ENCODE data around the gene EEIG1. TPM values are rescaled to one million over a fixed set of nuclear protein-coding genes. Genes with fewer than 3 reads are reported as not detected.

EEIG1 gene
- total RNA-seq, 2 donors from 2014 or later = 72.2 to 95.9 TPM

DNA sequence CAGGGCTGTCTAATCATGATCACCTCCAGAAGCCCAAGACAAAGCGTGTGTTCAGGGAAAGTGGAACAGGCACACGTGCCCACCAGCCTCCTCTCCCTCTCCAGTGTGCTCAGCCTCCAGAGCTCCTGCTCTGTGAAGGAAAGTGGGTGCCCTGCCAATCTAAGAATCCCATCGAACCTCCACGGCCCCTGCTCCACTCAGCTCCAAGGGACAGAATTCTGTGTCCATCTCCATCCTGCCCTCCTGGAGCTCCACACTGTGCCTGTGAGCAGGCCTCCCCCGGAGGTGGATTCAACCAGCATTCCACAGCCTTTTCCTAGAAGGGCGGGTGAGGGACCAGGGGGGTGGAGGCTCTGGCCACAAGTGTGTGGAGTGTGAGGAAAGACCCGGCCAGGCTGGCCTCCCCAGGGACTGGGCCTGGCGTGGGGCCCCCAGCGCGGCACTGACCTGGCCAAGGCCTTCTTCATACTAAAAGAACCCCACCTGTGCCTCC, 6.0 kb downstream of the EEIG1 start:
- no peaks in the 10 kb centered on the region for H3K36me3 ChIP-seq
- H3K9ac ChIP-seq (ENCODE audit: low read depth in 2 of 2, low read length in 2 of 2) = peak overlapping the region; percentile 47 to 93

DNA sequence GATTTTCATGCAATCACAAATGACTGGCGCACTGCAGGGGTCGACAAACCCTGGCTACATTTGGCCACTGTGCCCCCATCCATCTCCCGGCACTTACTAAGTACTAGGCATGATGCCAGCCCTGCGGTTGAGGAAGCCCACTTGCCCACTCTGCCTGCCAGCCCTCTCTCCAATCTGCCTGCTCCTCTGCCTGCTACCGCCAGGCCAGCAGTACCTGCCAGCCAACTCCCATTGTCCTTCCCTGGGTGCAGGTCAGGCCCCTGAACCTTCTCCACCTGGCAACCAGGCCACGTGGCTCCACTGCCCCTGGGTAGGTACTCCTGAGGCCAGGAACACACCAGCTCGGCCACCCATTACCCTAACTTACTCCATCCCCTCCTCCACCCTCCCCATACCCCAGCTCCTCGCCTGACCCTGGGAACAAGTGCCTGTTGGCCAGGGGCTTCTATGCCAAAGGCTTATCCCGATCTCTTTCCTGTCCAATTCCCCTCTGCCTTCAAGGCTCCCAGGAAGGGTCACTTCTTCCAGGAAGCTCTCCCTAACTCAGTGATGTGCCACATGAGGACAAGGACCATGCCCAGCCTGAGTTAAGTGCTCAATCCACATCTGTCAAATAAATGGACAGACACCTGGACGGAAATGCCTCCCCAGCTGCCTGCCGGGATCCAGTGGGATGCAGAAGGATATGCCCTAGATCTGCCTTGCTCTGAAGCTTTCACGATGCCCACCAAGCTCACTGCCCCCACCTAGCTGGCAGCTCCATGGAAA, 6.6 kb downstream of the EEIG1 start:
- Histone ChIP-seq H3K27me3 (no peaks in the 10 kb centered on the region), H3K27ac (peak overlapping the region; percentile 96), H3K9ac (ENCODE audit: low read depth in 2 of 2, low read length in 2 of 2) (peak overlapping the region in 1 of 2 donors; percentile 65), H3K4me1 (peaks cover 58% of the 10 kb centered on the region), H3K36me3 (no peaks in the 10 kb centered on the region), H3K9me3 (no peaks in the 10 kb centered on the region), H3K4me3 (no peak overlapping the region)
- DNase-seq = peak; percentile 24
- TF ChIP-seq, protein P1, sequence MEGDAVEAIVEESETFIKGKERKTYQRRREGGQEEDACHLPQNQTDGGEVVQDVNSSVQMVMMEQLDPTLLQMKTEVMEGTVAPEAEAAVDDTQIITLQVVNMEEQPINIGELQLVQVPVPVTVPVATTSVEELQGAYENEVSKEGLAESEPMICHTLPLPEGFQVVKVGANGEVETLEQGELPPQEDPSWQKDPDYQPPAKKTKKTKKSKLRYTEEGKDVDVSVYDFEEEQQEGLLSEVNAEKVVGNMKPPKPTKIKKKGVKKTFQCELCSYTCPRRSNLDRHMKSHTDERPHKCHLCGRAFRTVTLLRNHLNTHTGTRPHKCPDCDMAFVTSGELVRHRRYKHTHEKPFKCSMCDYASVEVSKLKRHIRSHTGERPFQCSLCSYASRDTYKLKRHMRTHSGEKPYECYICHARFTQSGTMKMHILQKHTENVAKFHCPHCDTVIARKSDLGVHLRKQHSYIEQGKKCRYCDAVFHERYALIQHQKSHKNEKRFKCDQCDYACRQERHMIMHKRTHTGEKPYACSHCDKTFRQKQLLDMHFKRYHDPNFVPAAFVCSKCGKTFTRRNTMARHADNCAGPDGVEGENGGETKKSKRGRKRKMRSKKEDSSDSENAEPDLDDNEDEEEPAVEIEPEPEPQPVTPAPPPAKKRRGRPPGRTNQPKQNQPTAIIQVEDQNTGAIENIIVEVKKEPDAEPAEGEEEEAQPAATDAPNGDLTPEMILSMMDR (IDR thresholded peaks at IDR 0.05) = no peak
- intact Hi-C loops (cut with DNase I) = no loop called here

More for the DNA sequence above, 6.0 kb downstream of the EEIG1 start:
- intact Hi-C loops (cut with DNase I) = no loop called here
- Histone ChIP-seq H3K27me3 (no peaks in the 10 kb centered on the region), H3K9me3 (no peaks in the 10 kb centered on the region), H3K4me1 (peaks cover 52% of the 10 kb centered on the region), H3K4me3 (no peak overlapping the region), H3K27ac (peak overlapping the region; percentile 96)
- peak; percentile 29 for DNase-seq
- TF ChIP-seq, protein P1 (IDR thresholded peaks at IDR 0.05) = no peak

DNA sequence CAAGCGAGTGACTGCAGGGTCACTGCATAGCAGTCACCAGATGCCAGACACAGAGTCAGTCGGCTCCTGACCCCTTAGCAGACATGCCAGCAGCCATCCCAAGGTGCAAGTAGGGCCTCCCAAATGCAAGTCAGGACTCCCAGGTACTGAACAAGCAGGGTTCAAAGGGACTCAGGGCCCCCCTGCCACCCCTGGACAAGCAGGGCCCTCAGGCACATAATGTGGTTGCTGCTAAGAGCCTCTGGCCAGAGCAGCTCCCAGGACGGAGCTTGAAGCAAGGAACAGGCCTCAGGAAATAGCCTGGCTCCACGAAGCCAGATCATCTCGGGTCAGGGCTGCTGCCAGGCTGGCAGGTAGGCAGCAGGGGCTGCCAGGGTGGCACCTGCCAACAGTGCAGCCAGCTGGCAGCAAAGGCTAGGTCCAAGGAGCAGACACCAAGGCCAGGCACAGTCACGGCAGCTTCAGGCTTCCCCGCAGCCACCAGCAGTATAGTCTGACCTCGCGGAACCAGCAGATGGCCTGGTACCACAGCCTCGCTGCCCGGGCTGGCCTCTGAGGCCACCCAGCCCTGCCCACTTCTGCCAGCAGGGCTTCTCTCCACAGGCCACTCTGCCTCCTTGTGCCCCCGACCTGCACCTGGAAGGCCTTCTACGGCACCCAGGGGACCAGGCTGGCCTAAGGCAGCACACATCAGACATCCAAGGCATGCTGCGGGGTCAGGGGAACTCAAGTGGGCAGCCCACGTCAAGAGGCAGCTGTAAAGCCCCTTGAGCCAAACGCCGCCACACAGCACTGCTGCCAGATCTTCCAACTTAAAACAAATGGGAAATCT, 7.4 kb downstream of the EEIG1 start:
- peak; percentile 33 for DNase-seq
- Histone ChIP-seq H3K4me1 (peaks cover 66% of the 10 kb centered on the region), H3K27me3 (no peaks in the 10 kb centered on the region), H3K4me3 (no peak overlapping the region), H3K27ac (peak overlapping the region; percentile 96), H3K9me3 (no peaks in the 10 kb centered on the region), H3K9ac (ENCODE audit: low read depth in 2 of 2, low read length in 2 of 2) (peak overlapping the region; percentile 48 to 65), H3K36me3 (no peaks in the 10 kb centered on the region)
- intact Hi-C loops (cut with DNase I) = no loop called here
- TF ChIP-seq, protein P1 (IDR thresholded peaks at IDR 0.05) = no peak

DNA sequence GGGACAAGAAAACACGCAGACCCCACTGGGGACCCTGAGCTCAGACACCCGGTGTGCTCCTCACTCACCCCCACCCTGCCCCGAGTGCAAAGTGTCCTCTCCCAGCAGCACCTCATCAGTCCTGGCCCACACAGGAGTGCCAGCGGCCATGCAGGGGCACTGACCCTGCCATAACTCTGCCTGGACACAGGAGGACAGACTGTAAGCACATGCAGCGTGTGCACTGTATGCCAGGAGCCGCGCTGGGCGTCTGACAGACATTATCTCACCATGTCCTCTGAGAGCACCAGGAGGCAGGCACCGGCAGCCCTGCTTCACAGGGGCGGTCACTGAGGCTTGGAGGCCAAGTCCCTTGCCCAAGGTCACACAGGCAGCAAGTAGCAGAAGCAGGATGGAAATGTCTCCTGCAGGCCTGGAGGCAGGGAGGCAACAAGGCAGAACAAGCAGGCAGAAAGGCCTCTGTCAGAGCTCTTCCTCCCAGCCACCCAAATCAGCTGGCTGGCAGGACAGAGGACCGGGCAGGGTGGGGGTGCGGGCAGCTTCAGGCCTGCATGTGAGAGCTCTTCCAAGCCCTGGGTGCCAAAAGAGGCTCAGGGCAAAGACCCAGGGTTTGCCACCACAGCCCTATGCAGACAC, 8.4 kb downstream of the EEIG1 start:
- H3K9ac ChIP-seq (ENCODE audit: low read depth in 2 of 2, low read length in 2 of 2) = peak overlapping the region; percentile 40 to 65
- TF ChIP-seq, protein P1 (IDR thresholded peaks at IDR 0.05) = no peak
- DNase-seq = no peak
- intact Hi-C loops (cut with DNase I) = no loop called here
- H3K4me3 ChIP-seq = no peak overlapping the region
- H3K27ac ChIP-seq = peak overlapping the region; percentile 96
- H3K4me1 ChIP-seq = peaks cover 71% of the 10 kb centered on the region
- H3K9me3 ChIP-seq = no peaks in the 10 kb centered on the region
- no peaks in the 10 kb centered on the region for H3K27me3 ChIP-seq
- H3K36me3 ChIP-seq = no peaks in the 10 kb centered on the region
